Measurements from ENCODE around the gene PTPRG. TPM values are rescaled to one million over a fixed set of nuclear protein-coding genes. Genes with fewer than 3 reads are reported as not detected.

The PTPRG gene
- total RNA-seq, 1 donor from 2014 or later, result 34.1 TPM

DNA sequence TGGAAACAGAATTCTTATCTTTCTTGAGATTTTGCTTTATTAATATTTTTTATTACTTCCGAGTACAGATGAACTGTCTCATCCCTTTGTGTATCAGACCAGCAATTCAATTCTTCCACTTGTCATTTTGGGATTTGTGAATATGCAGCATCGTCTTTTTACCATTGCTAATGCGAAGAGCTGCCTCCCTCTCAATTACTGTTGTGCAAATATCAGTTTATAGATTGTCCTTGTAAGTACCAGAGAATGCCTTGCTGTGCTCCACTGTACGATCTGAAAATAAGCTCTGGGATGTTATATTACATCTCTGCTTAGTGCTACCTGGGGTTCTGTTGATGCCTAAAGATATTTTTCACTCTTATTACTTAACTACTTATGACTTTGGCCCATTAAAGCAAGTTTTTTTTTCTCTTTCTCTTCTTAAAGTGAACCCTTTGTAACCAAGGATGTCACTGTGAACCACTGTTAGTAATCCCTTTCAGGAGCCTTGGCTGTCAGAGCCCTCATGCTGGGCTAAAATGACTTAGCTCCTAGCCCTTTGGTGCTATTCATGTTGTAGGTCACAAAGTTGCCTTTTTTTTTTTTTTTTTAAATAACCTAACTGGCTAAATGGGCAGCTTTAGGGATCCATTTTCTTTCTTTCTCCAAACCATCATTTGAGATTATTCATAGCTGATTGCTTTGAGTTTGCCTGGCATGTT lies 429.1 kb downstream of the PTPRG start:
- DNase-seq (ENCODE audit: missing footprints), result no peak
- no peak for ATAC-seq

DNA sequence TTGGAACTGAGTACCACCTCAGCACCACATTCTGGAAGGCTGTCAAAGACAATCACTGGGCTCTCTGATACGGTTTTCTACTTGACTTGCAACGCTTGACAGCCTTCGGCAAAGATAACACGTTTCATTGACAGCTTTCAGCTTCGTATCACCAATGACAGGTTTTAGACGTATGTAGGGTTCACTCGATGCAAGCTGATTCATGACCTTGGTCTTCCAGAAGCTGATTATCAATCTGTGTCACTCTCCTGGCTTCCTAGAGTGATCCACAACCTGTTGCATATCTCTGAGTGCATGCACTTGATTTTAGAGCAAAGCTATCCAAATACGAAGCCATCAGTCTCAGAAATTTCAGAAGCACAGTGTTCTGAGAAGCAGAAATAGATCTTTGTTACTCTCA lies 430.3 kb downstream of the PTPRG start:
- DNase-seq (ENCODE audit: missing footprints) (no peak), ATAC-seq (no peak)
- intact Hi-C loops (cut with DNase I), result no loop called here

More for the DNA sequence above, 429.1 kb downstream of the PTPRG start:
- intact Hi-C loops (cut with DNase I), result no loop called here

DNA sequence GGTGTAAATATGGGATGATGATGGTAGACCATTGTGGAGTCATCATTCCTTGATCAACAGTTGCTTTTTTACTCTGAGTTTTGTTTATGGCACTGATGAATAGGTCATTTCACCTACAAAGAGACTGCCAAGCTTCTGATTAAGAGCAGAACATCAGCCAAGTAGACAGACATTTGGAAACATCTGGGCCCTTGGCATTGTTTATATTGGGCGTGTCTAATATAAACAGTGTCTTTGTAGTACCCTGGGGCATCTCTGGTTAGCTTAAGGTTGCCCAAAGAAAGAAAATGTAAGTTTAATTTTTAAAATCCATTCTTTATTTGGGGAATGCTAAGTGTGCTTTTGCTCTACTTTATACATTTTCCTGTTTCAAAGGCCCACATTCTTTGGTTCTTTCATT lies 435.0 kb downstream of the PTPRG start:
- DNase-seq (ENCODE audit: missing footprints) (no peak), ATAC-seq (no peak)
- intact Hi-C loops (cut with DNase I), result no loop called here

DNA sequence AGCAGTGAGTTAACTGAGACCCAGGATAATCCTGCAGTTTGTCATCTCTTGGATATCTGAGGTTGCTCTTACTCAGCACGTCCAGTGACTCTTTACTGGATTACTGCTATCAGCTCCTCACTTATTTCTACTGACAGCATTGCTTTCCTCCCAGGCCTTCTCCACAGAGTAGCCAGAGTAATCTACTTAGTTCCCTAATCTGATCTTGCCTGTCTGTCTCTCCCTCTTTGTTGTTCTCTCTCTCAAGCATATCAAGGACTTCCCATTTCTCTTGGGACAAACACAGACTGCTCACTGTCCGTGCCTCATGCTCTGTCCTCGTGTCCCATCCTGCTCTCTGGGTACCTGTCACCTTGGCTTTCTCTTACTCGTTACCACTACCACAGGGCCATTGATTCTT lies 435.7 kb downstream of the PTPRG start:
- intact Hi-C loops (cut with DNase I), result no loop called here
- no peak for DNase-seq (ENCODE audit: missing footprints)
- ATAC-seq, result no peak

DNA sequence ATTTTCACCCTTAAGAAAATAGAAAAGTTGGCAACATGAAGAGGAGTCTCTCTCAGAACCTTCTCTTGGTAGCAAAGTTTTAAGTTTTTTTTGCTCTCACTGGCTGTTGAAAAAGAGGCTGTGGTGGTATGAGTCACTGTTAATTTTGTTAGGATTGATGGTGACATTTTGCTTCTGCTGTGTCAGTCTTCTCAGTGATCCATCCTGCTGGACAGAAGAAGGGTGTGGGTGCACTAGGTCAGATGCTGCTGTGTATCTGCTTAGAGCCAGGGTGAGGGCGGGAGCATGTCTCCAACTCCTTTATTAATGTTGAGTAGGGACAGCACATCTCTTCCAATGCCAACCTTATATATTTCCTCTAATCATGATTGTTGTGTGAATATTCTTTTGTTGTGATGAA lies 442.5 kb downstream of the PTPRG start:
- no peak for ATAC-seq
- no peak for DNase-seq (ENCODE audit: missing footprints)
- intact Hi-C loops (cut with DNase I), result no loop called here

DNA sequence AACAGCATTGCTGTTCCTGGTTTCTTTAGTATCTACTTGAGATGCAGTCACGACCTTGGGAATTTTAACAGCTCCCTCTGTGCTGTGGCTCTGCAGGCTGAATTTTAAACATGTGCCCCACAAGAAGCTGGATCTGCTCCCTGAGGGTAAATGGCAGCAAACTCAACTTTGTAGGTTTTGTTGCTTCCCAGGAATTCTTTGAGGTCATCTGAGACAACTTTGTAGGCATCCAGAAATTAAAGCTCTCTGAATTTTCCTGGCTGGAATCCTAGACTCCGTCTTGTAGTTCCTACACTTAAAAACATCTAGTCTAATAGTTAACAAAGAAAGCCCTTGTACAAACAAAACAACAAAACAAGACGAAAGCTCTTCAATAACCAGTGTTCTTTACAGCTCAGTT lies 445.7 kb downstream of the PTPRG start:
- intact Hi-C loops (cut with DNase I), result no loop called here
- ATAC-seq, result no peak
- DNase-seq (ENCODE audit: missing footprints), result no peak

DNA sequence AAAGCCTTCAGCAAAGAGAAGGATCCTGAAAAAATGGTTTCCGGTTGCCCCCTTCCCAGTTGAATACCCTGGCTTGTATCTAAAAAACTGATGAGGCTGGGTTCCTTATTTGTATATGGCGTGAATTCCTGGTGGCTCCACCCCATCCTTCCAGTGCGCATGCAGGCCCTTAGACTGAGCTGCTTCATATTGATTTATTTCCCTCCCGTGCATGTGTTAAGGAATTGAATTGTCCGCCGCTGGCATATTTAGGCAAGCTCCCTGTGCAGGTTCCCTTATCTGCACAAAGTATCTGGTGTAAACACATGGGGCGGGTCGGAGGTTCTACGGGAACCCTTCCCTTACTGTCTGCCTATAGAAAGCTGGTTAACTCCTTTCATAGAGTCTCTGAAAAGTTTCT lies 449.6 kb downstream of the PTPRG start:
- DNase-seq (ENCODE audit: missing footprints) (no peak), ATAC-seq (no peak)
- intact Hi-C loops (cut with DNase I), result no loop called here

DNA sequence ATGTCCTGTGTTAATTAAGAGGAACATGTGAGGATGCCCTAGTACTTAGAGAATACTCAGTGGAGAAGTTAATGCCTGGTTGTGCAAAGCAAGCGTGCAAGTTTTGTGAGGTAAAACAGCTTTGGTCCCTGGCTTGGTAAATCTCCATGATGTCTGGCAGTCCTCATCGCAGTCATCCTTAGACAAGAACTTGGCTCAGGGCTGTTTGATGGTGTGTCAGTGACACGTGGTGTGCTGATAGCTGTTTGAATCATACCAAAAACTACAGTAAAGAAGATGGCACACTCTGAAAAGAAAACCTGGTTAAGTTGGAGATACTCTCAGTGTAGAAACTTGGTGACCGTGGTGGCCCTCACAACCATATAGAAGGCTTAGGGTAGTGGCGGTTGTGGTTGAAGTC lies 450.3 kb downstream of the PTPRG start:
- DNase-seq (ENCODE audit: missing footprints) (no peak), ATAC-seq (no peak)
- intact Hi-C loops (cut with DNase I), result no loop called here

DNA sequence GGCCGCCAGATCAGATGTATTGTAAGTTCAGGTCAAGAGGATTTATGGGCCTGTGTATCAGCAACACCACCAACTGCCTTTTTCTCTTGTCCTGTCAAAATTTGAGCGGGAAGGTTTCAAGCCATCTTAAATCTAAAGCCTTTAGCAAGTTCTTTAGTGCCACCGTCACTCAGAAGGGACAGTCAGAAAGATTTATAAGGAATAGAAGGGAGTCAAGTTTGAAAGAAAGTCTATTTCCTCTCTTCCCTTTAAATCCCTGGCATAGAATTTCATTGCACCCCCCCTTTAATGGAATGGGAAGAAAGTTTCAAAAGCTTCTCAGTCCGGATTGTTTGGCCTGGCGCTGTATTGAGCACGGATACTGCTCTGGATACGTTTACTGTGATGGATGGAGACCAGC lies 452.6 kb downstream of the PTPRG start:
- DNase-seq (ENCODE audit: missing footprints), result no peak
- intact Hi-C loops (cut with DNase I), result no loop called here
- no peak for ATAC-seq

DNA sequence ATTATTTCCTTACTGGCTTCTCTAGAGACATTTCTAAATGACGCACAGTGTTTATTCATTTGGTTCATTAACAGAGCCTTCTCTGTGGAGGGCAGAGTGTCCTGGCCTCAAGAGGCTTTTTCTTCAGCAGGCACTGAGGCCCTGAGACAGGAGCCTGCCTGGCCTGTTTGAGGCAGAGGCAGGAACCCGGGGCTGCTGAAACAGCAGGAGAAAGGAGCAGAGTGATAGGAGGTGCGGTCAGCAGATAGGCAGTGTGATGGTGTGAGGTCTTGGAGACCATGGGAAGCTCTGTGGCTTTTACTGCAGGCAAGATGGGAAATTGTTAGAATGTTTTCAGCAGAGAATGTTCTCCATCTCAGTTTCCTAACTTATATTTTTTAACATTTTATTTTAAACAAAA lies 453.7 kb downstream of the PTPRG start:
- intact Hi-C loops (cut with DNase I), result no loop called here

DNA sequence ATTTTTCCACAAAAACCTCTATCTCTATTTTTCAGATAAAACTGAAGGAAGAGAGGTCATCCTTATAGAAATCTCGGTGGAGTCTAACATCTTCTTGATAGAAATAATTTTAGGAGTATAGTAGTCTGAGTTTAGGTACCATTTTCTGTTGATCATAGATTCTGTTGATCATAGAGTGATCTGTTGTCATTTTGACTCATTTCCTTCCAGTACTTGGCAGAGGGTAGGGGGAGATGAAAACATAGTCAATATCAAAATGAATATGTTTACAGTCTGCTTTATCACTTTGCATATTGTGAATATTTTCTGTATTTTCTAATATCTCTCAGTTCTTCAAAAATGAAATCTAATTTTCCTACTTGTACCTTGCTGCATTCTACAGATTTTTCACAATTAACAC lies 458.5 kb downstream of the PTPRG start:
- intact Hi-C loops (cut with DNase I), result no loop called here
- no peak for ATAC-seq
- DNase-seq (ENCODE audit: missing footprints), result no peak

More for the DNA sequence above, 453.7 kb downstream of the PTPRG start:
- no peak for ATAC-seq
- DNase-seq (ENCODE audit: missing footprints), result no peak

DNA sequence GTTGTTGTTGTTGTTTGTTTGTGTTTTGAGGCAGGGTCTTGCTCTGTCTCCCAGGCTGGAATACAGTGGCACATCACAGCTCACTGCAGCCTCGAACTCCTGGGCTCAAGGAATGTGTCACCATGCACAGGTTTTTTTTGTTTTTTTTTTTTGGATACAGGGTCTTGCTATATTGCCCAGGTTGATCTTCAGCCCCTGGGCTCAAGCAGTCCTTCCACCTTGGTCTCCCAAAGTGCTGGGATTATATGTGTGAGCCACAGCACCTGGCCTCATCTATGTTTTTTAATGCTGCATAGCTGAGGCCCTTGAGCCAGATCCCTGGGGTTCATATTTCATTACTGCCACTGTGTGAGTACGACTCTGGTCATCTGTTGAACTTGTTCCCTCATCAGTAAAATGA lies 459.3 kb downstream of the PTPRG start:
- no peak for ATAC-seq
- intact Hi-C loops (cut with DNase I), result no loop called here
- DNase-seq (ENCODE audit: missing footprints), result no peak

DNA sequence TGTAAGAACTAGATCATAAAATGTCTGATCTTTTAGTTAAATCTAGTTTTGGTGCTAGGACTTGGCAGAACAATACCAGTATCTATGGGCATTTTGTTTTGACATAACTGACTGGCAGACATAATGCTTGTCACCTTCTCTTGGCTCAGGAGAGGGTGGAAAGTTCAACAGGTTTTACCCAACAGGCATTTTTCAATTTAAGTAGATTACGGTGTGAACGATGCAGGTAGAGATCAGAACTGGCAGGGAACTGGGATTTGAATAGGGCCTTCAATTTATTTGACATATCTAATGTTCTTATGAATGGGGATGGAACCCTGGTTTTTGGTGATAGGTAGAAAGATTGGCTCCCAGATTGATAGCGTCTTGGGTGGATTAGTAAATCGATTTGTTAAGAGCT lies 460.9 kb downstream of the PTPRG start:
- DNase-seq (ENCODE audit: missing footprints), result no peak
- no peak for ATAC-seq
- intact Hi-C loops (cut with DNase I), result no loop called here

DNA sequence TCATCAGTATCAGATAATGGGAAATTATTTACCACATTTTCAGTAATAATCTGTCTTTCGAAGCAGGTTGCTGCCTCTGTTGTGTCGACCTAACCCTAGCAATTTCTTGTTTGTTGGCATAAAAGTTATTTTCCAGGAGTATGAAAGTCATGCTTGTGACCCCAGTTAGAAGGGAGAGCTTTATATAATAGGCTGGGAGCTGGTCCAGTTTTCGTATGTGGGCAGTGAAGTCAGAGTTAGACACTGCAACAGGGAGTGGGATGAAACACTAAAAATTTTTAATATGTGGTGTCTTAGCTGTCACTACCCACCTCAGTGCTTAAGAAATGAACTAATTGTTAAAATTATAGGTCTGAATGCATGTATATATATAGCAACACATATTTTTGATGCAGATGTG lies 463.5 kb downstream of the PTPRG start:
- no peak for DNase-seq (ENCODE audit: missing footprints)
- no peak for ATAC-seq

DNA sequence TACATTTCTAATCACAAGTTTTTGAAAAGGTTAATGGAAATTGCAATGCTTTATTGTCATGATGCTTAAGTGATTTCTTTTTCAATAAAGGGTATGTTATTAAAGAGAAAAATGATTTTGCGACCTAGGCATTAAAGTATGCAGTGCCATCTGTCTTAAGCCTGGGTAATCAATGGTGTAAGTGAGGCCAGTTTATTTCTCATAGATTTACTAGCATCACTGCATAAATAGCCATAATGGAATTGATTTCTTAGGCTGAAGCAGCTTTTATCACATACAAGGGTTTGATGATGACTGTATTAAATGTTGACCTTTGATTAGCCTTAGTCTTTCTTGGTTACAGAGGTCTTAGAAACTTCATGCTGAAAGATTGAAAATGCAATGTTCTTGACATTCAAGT lies 464.5 kb downstream of the PTPRG start:
- ATAC-seq, result no peak
- DNase-seq (ENCODE audit: missing footprints), result no peak
- intact Hi-C loops (cut with DNase I), result no loop called here

More for the DNA sequence above, 463.5 kb downstream of the PTPRG start:
- intact Hi-C loops (cut with DNase I), result no loop called here

DNA sequence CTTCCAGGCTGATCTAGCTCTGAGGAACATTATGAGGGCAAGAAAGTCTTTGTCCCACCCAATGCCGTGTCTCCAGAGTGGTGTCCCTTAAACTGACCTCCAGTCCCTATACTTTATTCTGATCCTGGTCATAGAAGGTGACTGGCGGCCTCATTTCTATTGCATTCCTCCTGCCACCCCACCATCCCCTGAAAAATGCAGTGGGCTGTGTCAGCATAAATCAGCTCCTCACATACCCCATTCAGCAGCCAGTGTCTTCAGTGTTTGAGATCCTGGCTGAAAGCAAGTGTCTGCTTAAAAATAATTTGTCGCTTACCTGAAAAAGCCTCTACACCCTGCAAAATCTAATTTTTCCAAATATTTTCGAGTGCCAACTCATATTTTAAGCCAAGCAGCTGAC lies 465.9 kb downstream of the PTPRG start:
- ATAC-seq (no peak), DNase-seq (ENCODE audit: missing footprints) (no peak)
- intact Hi-C loops (cut with DNase I), result no loop called here

DNA sequence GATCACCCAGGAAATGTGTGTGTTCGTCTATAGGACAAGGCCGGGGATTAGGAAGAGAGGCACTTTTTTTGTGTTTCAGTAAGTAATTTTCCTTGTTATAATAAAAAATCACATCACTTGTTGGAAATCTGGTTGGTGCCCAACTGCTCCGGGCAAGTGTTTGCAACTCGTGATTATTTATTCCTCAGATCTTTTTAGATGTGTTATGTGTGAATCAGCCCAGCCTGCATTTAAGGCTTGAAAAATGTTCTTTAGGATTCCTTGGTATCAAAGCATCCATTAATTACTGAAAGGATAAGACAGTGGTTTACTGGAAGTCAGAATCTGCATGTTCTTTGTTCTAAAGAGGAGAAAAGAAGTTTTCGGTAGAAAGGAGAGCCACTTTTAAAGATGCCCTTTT lies 466.4 kb downstream of the PTPRG start:
- intact Hi-C loops (cut with DNase I), result no loop called here
- DNase-seq (ENCODE audit: missing footprints) (no peak), ATAC-seq (no peak)

DNA sequence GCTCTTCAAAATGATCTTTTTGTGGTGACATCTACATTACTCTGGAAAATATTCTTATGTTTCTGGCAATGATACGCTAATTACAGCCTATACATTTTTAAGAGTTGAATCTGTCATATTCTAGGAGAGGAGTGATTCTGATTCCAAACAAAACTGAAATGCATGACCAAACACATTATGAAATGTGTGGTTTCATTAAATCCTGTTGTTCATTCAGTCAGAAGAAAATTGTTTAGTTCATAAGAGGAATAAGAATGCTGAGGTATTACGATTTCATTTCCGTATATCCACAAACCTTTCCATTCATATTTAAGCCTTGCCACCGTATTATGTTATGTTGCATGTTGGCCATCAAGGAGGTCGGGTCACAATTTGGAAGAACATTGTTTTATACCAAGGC lies 466.9 kb downstream of the PTPRG start:
- intact Hi-C loops (cut with DNase I), result no loop called here
- DNase-seq (ENCODE audit: missing footprints) (no peak), ATAC-seq (no peak)

DNA sequence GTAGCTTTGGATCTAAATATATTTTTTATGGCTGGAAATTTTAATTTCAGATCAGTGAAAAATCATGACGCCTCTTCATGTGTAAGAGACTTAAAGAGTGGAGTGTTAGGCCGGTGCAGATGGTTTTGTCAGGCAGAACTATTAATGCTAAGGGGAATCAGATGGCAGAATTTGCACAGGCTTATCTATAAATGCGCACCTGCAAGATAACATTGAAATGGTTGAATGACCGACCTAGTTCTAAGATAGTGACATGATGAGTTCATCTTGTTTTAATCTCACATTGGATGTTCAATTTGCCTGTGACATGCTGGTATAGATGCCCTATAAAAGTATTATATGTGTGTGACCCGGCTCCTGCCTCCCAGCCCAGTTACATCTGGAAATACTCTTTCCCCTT lies 471.4 kb downstream of the PTPRG start:
- DNase-seq (ENCODE audit: missing footprints), result no peak
- intact Hi-C loops (cut with DNase I), result no loop called here

DNA sequence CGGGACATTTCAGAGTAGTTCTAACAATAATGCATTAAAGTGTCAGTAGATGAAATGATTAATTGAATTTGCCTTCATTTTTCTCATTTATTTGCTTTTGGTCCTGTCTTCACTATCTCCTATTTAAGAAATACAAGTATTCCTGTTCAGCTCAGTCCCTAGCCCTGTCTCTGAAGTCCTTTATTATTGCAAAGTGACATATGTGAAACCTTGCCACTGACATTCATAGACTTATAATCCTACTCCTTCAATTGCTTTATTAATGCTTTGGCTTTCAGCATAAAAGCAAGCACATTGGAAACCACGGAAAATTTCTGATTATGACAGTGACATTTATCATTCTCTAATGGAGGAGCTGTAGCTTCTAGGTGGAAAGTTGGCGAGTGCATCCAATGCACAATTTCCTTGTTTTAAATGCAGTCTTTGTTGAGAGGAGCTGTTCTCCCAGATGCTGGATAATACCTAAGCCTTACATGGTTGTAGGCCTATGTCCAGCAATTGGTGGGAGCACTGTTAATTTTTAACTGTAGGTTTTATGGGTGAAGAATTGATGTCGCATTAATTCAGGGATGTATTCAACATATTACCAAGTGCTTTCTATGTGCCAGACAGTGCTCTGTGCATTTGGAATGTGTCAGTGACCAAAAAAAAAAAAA lies 474.2 kb downstream of the PTPRG start:
- no peak for ATAC-seq
- DNase-seq (ENCODE audit: missing footprints), result no peak
- intact Hi-C loops (cut with DNase I), result no loop called here

More for the DNA sequence above, 471.4 kb downstream of the PTPRG start:
- no peak for ATAC-seq

DNA sequence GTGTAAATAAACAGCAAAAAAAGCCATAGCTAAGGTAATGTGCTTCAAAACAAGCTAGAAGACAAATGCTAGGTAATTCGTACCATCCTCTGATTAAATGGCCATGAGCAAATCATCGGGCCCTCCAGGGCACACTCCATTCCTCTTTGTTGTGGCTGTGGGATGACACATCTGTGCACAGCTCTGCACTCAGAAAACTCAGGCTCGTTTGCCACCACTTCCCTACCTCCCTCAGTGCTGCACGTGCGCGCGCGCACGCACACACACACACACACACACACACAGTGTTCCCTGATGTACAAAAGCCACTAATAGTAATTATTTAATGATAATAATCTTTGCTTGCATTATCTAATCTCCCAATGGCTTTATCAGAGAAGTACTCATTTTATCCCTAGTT lies 475.4 kb downstream of the PTPRG start:
- intact Hi-C loops (cut with DNase I), result no loop called here

More for the DNA sequence above, 475.4 kb downstream of the PTPRG start:
- no peak for DNase-seq (ENCODE audit: missing footprints)
- ATAC-seq, result no peak

All from Right ventricle myocardium inferior (tissue), 1 donor.